ENCODE measurements around the gene NME3. TPM values are rescaled to one million over a fixed set of nuclear protein-coding genes. Genes with fewer than 3 reads are reported as not detected.

The NME3 gene
- total and polyA plus RNA-seq, 9 donors = 68.6 to 129 (median 87.4) TPM; not detected in 1

- Histone ChIP-seq H3K4me3 (no peak overlapping the region), H3K27ac (no peak overlapping the region), H3K9me3 (no peaks in the 10 kb centered on the region), H3K27me3 (no peaks in the 10 kb centered on the region), H3K36me3 (no peaks in the 10 kb centered on the region), H3K4me1 (ENCODE audit: insufficient read depth) (no peaks in the 10 kb centered on the region)
- intact Hi-C loops (cut with DNase I) = no loop called here
- DNase-seq = no peak
- WGBS, 3 donors = 88 to 92% (median 92%) methylated on average over 17 to 18 of the region's 18 CpGs
- TF ChIP-seq POLR2A (IDR thresholded peaks at IDR 0.05) (no peak), EP300 (IDR thresholded peaks at IDR 0.05) (no peak), CTCF (IDR thresholded peaks at IDR 0.05) (no peak)
These were observed 12.4 kb downstream of the NME3 start for GRCh38 chr16:1758923-1759322.

GRCh38 chr16:1757714-1758461 is 13.5 kb downstream of the NME3 start:
- Histone ChIP-seq H3K9me3 (no peaks in the 10 kb centered on the region), H3K4me3 (no peak overlapping the region), H3K36me3 (no peaks in the 10 kb centered on the region), H3K4me1 (ENCODE audit: insufficient read depth) (no peaks in the 10 kb centered on the region), H3K27me3 (no peaks in the 10 kb centered on the region), H3K27ac (no peak overlapping the region)
- TF ChIP-seq POLR2A (IDR thresholded peaks at IDR 0.05) = no peak
- TF ChIP-seq CTCF (IDR thresholded peaks at IDR 0.05) = no peak
- TF ChIP-seq EP300 (IDR thresholded peaks at IDR 0.05) = no peak
- 91 to 92% (median 92%) methylated on average over 37 of the region's 37 CpGs for WGBS, 3 donors
- intact Hi-C loops (cut with DNase I) = no loop called here
- no peak for DNase-seq

- DNase-seq = no peak
- no peaks in the 10 kb centered on the region for H3K36me3 ChIP-seq
- TF ChIP-seq POLR2A (IDR thresholded peaks at IDR 0.05) = no peak
- no peak for TF ChIP-seq CTCF (IDR thresholded peaks at IDR 0.05)
- no peak for TF ChIP-seq EP300 (IDR thresholded peaks at IDR 0.05)
- H3K4me1 ChIP-seq (ENCODE audit: insufficient read depth) = no peaks in the 10 kb centered on the region
- H3K27ac ChIP-seq = no peak overlapping the region
- H3K27me3 ChIP-seq = no peaks in the 10 kb centered on the region
- intact Hi-C loops (cut with DNase I) = no loop called here
- no peaks in the 10 kb centered on the region for H3K9me3 ChIP-seq
- H3K4me3 ChIP-seq = no peak overlapping the region
- WGBS, 3 donors = 87 to 92% (median 91%) methylated on average over 12 of the region's 12 CpGs
These were observed 17.1 kb downstream of the NME3 start for GRCh38 chr16:1754204-1754603.

GRCh38 chr16:1752853-1753252 is 18.5 kb downstream of the NME3 start:
- DNase-seq = no peak
- intact Hi-C loops (cut with DNase I) = no loop called here
- Histone ChIP-seq H3K27ac (no peak overlapping the region), H3K27me3 (no peaks in the 10 kb centered on the region), H3K4me1 (ENCODE audit: insufficient read depth) (no peaks in the 10 kb centered on the region), H3K4me3 (no peak overlapping the region), H3K36me3 (no peaks in the 10 kb centered on the region), H3K9me3 (no peaks in the 10 kb centered on the region)
- WGBS, 3 donors = 86 to 88% (median 88%) methylated on average over 14 of the region's 14 CpGs
- TF ChIP-seq CTCF (IDR thresholded peaks at IDR 0.05) = no peak
- no peak for TF ChIP-seq EP300 (IDR thresholded peaks at IDR 0.05)
- TF ChIP-seq POLR2A (IDR thresholded peaks at IDR 0.05) = no peak

Data from ovary (tissue), 9 donors.